GM18870 (cell line): Measurements from ENCODE around the gene ARAP3.
"Not testable (repeated sequence)": the region's sequence is repeated elsewhere in the genome, so short reads cannot be mapped to it uniquely, and the experiment has no call there.

Experiments used
- ATAC-seq: cut with Tn5 transposase; IDR thresholded peaks from one replicate; pipeline ENCODE4 v1.9.1; 2021; ENCODE audit warnings: moderate library complexity; ENCODE audit not compliant: unreplicated experiment

Gene ARAP3, protein sequence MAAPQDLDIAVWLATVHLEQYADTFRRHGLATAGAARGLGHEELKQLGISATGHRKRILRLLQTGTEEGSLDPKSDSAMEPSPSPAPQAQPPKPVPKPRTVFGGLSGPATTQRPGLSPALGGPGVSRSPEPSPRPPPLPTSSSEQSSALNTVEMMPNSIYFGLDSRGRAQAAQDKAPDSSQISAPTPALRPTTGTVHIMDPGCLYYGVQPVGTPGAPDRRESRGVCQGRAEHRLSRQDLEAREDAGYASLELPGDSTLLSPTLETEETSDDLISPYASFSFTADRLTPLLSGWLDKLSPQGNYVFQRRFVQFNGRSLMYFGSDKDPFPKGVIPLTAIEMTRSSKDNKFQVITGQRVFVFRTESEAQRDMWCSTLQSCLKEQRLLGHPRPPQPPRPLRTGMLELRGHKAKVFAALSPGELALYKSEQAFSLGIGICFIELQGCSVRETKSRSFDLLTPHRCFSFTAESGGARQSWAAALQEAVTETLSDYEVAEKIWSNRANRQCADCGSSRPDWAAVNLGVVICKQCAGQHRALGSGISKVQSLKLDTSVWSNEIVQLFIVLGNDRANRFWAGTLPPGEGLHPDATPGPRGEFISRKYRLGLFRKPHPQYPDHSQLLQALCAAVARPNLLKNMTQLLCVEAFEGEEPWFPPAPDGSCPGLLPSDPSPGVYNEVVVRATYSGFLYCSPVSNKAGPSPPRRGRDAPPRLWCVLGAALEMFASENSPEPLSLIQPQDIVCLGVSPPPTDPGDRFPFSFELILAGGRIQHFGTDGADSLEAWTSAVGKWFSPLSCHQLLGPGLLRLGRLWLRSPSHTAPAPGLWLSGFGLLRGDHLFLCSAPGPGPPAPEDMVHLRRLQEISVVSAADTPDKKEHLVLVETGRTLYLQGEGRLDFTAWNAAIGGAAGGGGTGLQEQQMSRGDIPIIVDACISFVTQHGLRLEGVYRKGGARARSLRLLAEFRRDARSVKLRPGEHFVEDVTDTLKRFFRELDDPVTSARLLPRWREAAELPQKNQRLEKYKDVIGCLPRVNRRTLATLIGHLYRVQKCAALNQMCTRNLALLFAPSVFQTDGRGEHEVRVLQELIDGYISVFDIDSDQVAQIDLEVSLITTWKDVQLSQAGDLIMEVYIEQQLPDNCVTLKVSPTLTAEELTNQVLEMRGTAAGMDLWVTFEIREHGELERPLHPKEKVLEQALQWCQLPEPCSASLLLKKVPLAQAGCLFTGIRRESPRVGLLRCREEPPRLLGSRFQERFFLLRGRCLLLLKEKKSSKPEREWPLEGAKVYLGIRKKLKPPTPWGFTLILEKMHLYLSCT (N-terminal part only)

DNA sequence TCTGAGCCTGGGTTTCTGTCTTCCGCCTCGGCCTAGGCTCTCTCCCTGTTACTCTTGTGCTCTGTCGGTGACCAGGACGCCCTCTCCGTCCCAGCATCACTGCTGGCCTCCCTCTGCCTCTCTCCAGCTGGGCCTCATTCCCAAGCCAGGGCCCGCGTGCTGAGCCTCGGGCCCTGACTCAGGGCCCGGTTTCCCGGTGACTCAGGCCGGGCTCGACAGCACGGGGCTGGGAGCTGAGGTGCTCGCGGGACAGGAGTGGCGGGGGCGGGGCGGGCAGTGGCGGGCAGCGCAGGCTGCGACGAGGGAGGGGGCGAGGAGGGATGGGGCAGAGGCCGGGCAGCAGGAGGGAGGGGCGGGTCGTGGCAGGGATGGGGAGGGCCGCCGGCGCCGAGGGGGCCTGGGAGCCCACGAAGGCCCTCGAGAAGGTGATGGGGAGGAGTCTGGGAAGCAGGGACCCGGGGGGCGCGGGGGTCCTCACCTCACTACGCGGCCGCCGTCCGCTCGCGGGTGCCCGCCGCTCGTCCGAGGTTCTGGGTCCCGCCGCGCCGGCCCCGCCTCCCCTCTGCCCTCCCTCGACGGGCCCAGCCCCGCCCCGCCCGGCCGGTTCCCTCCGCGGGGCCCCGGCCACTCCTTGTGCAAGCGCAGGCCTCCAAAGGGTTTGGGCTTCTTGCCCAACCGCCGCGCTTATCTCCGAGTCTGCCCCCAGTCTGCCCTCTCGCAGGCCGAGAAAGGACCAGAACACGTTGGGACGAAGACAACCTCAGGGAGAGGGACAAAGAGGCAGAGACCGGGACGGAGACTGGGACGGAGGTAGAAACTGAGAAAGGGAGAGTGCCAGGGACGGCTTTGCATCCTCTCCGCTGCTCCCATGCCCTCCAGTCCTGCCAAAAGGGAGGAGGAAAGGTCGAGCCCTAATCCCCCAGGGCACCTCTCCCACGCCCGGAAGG lies at the start of gene ARAP3:
Gene ARAP3 (minus strand): TSS at position 536 of the 947 bp plus-strand sequence. CDS start 1,744 bp downstream, outside the sequence.
- no peak for ATAC-seq

DNA sequence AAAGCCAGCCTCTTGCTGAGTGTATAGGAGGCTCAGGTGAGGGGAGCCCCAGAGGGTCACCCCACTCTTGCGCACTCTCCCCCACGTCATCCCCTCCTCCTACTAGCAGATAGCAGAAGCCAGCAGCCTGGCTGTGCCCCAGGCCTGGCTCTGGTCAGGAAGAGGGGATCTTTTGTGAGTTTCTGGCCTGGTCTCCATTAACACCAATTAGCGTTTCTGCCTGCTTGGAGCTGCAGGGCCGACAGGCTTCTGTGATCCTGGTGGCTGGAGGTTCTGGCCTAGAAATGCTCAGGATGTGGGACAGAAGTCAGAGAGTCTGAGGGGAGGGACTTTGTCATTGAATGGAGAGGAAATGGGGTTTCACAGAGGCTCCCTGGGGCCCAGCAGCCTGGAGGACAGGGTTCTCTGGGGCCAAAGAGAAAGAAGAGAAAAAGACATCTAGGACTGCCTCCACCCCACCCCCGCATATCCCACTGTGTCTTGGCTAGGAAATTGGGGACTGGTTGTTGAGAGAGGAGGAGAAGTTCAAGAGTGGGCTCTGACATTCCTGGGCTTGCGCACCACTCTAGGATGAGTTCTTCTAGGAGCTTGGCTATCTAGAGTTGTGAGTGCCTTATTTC lies 47.5 kb upstream of the ARAP3 start:
- ATAC-seq, result no peak

GRCh38 chr5:141725891-141726290 lies 43.9 kb upstream of the ARAP3 start:
- ATAC-seq, result no peak

DNA sequence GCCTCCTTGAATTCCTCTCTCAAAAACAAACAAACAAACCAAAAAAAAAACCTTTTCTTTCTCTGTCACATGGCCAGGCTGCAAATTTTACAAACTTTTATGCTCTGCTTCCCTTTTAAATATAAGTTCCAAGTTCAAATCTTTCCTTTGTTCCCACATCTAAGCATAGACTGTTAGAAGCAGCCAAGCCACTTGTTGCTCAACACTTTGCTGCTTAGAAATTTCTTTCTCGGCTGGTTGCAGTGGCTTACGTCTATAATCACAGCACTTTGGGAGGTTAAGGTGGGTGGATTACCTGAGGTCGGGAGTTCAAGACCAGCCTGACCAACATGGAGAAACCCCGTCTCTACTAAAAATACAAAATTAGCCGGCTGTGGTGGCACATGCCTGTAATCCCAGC lies 43.1 kb upstream of the ARAP3 start:
- not testable (repeated sequence) for ATAC-seq

DNA sequence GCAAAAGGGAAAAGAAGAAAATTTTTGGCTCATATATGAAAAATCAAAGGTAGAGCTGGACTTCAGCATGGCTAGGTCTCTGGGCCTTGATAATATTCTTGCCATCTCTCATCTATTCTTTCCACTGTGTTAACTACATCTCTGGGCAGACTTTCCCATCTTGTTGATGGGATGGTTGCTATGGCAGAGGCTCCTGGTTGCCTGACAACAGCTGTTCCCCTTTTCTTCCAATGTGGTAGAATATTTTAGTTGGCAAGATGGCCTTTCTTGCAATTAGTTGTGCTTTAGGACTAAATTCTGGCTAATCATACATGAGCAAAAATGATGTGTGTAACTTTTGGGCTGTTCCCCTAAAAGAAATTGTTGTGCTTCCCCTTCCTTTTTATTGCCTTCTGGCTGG lies 40.2 kb upstream of the ARAP3 start:
- no peak for ATAC-seq

DNA sequence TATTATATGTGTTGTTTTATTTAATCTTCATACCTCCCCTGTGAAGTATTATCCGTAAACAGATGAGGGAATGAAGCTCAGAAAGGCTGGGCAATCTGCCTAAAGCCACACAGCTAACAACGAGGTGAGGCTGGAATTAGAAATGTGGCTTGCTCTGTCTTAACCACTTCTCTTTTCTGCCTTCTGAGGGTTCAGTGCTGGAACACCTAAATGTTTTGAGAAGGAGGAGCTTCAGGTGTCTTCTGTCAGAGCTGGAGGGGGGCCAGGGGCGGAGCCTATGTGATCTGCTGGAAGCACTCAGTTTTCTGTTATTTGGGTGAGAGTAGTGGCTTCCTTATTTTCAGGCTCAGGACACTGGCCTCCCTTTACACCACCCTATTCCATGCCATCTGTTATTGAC lies 35.0 kb upstream of the ARAP3 start:
- ATAC-seq, result no peak

DNA sequence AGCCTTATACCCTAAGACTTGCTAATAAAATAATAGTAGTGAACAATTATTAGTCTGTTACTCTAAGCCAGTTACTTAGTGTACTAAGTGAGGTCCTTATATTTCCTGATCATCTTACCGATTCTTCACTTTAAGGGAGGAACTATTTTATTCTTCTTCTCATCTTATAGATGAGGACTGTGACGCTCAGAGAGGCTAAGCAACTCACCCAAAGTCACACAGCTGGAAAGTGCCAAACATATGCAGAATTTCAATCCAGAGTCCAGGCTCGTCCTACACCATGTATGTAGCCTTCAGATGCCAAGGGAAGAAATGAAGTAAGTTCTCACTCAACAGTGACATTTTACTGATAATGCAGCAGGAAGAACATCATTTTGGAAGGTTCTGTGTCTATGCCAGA lies 34.4 kb upstream of the ARAP3 start:
- no peak for ATAC-seq

DNA sequence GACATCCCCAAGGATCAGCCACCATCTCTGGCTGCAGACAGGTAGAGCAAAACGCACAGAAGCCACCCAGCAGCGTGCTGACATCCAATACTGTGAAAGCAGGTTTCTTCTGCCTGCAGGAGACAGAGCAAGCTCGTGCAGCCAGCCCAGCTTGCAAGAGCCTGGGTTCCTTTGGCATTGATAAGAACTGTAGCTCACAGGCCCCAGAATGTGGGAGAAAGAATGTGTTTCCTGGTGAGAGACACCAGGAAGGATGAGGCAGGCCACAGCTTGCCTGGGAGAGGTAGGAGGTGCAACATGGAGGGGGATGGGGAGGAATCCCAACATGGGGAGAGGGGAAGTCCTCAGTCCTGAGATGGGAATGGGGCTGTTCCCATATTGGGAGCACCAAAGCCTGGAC lies 34.0 kb upstream of the ARAP3 start:
- no peak for ATAC-seq

- no peak for ATAC-seq
These were observed 33.4 kb upstream of the ARAP3 start for GRCh38 chr5:141715346-141715905.

DNA sequence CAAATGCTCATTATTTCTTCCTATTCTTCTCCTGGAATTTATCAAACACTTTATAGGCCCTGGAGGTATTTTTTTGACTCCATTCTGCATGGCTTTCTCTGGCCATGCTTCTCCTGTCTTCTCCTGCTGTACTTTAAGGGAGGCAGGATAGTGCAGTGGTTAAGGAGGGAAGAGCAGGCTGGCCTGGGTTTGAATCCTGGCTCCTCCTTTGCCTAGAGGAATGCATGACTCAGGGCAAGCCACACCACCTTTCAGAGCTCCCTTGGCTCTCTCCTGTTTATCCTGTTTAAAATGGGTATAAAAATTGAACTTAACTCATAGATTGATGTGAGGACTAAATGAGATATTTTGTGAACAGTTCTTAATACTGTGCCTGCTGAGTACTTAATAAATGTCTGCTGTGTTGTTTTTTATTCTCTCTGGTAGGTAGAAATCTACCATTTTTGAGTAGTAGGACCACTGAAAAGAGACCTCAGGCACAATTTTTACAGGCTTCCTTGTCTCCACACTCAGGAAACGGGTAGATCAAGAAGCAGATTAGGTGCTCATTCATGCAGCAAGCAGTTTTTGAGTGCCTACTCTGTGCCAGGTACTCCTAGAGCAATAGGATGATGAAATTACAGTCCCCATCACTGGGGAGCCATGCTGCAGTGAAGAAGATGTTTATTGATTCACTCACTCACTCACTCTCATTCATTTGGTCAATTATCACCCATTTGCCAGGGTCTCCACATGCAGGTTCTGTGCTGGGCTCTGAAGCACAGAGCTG lies 32.7 kb upstream of the ARAP3 start:
- ATAC-seq, result no peak

DNA sequence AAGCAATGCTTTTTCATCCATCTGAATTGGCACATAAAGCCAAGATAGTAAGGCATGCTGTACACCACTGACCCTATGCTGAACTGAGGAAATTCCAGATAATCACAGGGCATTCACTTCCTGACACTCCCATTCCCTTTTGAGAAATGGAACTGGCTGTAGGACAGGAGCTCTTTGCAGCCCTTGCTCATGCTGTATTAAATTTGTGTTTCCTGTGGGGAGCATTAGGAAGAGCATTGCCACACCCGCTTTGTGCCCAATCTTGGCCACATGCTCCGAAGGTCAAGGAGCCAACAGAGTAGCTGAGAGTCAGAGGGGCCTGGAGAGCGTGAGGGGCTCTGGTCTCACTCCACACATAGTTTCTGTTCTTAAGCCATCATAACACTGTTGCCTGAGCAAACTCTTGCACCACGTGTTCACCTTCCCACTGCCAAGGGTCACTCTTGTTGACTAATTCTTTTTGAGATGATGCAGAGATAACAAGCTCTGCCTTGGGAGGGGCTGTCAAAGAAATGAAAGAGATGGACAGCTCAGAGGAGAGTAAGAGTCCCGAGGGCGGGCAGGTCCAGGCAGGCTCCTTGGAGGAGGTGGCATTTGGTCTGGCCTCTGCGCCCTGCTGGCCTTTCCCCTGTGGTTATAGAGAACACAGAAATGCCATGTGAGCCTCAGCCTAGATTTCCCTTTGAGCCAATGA lies 31.7 kb upstream of the ARAP3 start:
- no peak for ATAC-seq

GRCh38 chr5:141711687-141712086 lies 29.7 kb upstream of the ARAP3 start:
- no peak for ATAC-seq

DNA sequence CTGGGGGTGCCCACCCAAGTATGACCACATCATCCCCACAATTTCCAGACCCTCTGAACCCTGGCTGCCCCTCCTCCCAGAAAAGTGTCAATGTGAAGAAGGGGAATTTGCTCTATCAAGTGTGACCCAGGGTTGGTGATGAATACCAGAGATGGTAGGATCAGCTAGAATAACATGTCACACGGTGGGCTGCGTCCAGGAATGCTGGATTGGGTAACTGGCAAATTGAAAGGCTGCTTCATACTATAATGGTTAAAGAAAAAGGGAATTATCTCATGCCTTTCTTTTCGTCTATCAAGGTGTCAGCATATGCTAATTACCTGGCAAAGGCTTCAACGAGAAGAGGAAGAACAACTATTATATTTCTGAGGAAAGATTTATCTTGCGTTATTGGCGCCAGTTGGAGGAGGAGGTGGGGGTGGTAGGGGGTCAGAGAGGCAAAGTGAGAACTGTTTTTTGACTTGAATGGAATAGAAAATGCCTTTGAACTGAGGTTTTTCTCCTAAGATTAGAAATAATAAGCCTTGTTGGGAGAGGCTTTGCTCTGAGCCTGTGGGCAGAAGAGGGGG lies 27.8 kb upstream of the ARAP3 start:
- ATAC-seq, result no peak

DNA sequence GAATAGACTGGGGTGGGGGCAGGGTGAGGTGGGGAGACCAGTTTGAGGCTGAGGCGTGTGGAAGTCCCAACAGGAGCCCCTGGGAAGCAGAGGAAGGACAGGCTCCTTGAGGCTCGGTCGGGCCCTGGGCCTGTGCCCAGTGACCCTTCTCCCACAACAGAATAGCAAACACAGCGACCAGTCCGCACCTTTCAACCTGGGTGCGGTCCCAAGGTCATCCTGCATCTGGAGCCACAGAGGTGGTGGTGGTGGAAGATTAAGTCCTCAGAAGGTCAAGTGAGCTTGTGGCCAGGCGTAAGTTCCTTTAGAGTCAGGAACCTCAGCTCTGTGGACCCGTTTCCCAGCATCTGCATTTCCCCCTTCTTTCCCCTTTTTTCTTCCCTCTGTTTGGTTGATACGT lies 26.0 kb upstream of the ARAP3 start:
- no peak for ATAC-seq

- ATAC-seq, result no peak
These were observed 25.5 kb upstream of the ARAP3 start for GRCh38 chr5:141707510-141707909.

GRCh38 chr5:141706121-141706520 lies 24.1 kb upstream of the ARAP3 start:
- no peak for ATAC-seq

GRCh38 chr5:141705469-141705868 lies 23.4 kb upstream of the ARAP3 start:
- no peak for ATAC-seq
